NT2/D1 (cell line): ENCODE measurements around the gene VAV3.

Source experiments
- SUZ12 ChIP-seq: IDR thresholded peaks from 2 replicates; pipeline ENCODE4 v1.6.1; 2011; ENCODE audit not compliant: insufficient read length, insufficient read depth; ENCODE audit errors: extremely low read depth
- YY1 ChIP-seq: IDR thresholded peaks from 2 replicates; pipeline ENCODE4 v1.6.1; 2011; ENCODE audit not compliant: insufficient read length, insufficient read depth

DNA sequence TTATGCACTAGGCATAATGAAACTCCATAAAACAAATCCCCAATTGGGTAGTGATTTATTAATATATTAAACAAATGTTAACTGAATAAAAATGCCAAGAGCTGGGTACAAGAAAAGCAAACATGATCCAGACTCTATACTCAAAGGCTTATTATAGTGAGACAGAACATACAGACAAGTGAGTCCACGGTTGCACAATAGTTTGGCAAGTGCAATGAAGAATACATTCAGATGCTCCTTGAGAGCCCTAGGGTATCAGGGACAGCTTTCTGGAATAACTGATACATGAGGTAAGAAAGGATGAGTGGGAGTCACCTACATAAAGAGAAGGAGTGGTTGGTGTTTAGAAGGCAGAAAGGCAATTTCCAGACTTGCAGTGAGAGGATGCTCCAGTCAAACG is 85.1 kb downstream of the VAV3 start:
- no peak for TF ChIP-seq YY1
- TF ChIP-seq SUZ12: no peak
